Gastrocnemius medialis (tissue), 4 donors: ENCODE results near the gene PID1.

Experiments
- POLR2A ChIP-seq, 2 donors: fragments of 450-650 bp; IDR thresholded peaks; one replicate each; pipeline ENCODE4 v1.6.1; 2017; ENCODE audit warnings: antibody characterized with exemption in 2 of 2, mild to moderate bottlenecking in 2 of 2, moderate library complexity in 2 of 2
- TF ChIP-seq, protein P1 (sequence below), 5 experiments: fragments of 450-650 bp in 3 of 5; fragments of 200-600 bp in 2 of 5; sonication (generic) in 2 of 5; IDR thresholded peaks in 4 of 5; conservative IDR thresholded peaks in 1 of 5; 1 replicate in 4 of 5; 2 replicates in 1 of 5; pipeline ENCODE4 v1.5.1; 2016 to 2019; ENCODE audit warnings: antibody characterized with exemption in 5 of 5, mild to moderate bottlenecking in 3 of 5, moderate library complexity in 3 of 5

- TF ChIP-seq, protein P1, sequence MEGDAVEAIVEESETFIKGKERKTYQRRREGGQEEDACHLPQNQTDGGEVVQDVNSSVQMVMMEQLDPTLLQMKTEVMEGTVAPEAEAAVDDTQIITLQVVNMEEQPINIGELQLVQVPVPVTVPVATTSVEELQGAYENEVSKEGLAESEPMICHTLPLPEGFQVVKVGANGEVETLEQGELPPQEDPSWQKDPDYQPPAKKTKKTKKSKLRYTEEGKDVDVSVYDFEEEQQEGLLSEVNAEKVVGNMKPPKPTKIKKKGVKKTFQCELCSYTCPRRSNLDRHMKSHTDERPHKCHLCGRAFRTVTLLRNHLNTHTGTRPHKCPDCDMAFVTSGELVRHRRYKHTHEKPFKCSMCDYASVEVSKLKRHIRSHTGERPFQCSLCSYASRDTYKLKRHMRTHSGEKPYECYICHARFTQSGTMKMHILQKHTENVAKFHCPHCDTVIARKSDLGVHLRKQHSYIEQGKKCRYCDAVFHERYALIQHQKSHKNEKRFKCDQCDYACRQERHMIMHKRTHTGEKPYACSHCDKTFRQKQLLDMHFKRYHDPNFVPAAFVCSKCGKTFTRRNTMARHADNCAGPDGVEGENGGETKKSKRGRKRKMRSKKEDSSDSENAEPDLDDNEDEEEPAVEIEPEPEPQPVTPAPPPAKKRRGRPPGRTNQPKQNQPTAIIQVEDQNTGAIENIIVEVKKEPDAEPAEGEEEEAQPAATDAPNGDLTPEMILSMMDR (IDR thresholded peaks at IDR 0.05 in 4 of 5, conservative IDR thresholded peaks at IDR 0.05 in 1 of 5) = no peak
- no peak for TF ChIP-seq POLR2A (IDR thresholded peaks at IDR 0.05)
Observed at GRCh38 chr2:229282758-229283546, 11.9 kb upstream of the PID1 start.
